Neural progenitor cell (in vitro differentiated cells): ENCODE data around the gene GDI1.

ENCODE experiments used
- CTCF ChIP-seq: fragments of 200-600 bp; sonication (generic); IDR thresholded peaks from 2 replicates; pipeline ENCODE4 v1.5.1; 2017; ENCODE audit warnings: antibody characterized with exemption, mild to moderate bottlenecking
- EZH2phosphoT487 ChIP-seq: fragments of 200-600 bp; sonication (generic); IDR thresholded peaks from 2 replicates; pipeline ENCODE4 v1.6.1; 2017; ENCODE audit warnings: antibody characterized with exemption

- TF ChIP-seq CTCF (no peak), EZH2phosphoT487 (no peak)
Observed at GRCh38 chrX:154440623-154441357, 3.8 kb downstream of the GDI1 start.
